Stimulated activated CD8-positive, alpha-beta memory T cell treated with anti-CD3 and anti-CD28 coated beads, Interleukin-7, amount 100 ng/mL, for 1 hour (primary cell): Measurements from ENCODE around the gene ACOX1.
A peak's percentile ranks its signal among the peaks of the same experiment; 100 is the strongest.
"Not testable (repeated sequence)": the region's sequence is repeated elsewhere in the genome, so short reads cannot be mapped to it uniquely, and the experiment has no call there.

Experiments
- DNase-seq, 2 donors: peaks; one replicate each; pipeline ENCODE4 v3.0.0-alpha.2; 2020; ENCODE audit warnings: low read depth in 2 of 2

ACOX1 gene

DNA sequence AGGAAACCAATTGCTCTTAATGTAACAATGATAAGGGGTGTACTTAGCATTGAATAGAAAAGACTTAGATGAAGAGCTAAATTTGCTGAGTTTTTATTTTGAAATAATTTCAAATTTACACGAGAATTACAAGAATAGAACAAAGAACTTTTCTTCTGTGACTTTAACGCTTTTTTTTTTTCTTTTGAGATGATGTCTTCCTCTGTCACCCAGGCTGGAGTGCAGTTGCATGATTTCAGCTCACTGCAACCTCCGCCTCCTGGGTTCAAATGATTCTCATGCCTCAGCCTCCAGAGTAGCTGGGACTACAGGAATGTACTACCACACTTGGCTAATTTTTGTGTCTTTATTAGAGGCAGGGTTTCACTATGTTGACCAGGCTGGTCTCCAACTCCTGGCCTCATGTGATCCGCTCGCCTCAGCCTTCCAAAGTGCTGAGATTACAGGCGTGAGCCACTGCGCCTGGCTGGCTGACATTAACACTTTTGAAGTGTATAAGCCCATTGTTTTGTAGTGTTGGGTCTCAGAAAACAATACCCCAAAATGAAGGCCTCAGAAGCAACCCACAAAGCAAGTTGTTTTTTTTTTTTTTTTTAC, 2.2 kb upstream of the ACOX1 start:
- no peak for DNase-seq

DNA sequence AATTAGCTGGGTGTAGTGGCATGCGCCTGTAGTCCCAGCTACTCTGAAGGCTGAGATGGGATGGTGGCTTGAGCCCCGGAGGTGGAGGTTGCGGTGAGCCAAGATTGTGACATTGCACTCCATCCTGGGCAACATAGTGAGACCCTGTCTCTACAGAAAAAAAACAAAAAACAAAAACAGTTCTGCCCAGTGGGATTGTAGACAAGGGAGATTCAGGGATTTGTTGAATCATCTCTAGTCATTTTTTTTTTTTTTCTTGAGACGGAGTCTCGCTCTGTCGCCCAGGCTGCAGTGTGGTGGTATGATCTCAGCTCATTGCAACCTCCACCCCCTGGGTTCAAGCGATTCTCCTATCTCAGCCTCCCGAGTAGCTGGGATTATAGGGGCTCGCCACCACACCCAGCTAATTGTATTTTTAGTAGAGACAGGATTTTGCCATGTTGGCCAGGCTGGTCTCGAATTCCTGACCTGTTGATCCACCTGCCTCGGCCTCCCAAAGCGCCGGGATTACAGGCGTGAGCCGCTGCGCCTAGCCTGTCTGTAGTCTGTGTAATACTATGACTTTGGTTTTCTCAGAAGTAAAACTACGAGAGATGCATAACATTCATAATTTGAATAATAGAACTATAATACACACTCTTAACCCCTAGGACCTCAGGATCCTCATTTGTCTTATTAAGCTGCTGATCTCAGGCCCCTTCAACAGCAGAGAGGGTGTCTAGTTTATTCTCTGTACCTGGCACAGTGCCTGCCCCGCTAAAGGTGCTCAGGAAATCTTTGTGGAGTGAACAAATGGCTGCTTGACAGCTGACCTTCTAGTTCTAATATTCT, 1.4 kb upstream of the ACOX1 start:
- no peak for DNase-seq

DNA sequence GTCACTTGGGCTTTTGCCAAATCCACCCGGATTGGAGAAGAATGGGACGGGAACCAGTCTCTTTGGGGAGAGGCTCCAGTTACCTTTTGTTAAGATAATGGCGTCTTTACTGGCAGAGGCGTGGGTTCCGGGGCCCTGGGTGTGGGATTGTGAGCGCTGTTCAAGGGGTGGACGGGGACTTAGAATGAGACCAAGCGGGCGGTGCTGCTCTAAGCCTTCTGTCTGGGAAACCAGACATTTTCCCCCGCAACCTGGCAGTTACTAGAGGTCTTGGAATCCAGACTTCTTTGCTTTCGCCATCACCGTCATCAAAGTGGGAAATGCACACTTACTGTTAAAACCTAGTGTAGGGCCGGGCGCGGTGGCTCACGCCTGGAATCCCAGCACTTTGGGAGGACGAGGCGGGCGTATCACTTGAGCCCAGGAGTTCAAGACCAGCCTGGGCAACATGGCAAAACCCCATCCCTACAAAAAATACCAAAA, 780 bp upstream of the ACOX1 start:
- no peak for DNase-seq

DNA sequence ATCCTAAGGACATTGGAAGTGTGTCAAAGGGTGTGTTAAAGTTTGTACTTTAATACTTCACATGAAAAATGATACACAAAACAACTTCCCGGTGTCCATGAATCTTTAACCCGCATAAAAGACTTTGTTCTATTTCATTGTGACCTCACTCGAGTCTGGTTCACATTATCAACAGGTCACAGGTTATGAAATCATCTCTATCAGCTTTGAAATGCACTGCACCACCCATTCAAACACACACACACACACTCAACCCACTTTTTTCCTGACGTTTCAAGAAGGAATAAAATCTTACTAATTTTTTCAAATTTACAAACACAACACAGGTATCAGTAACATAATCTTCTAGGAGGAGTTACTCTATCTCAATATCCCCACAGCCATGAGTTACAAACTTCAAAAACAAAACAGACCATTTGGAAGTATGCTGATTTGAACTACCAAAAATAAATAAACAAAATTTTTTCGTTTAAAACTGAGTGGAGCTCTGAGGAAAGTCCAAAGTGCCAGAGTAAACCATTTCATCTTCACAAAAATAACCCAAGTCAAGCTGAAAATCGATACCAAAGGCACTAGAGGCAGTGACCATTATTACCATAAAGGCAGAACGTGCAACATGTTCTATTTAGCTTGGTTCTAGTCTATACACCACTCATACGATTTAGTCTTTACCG, 2.7 kb downstream of the ACOX1 start:
- no peak for DNase-seq

DNA sequence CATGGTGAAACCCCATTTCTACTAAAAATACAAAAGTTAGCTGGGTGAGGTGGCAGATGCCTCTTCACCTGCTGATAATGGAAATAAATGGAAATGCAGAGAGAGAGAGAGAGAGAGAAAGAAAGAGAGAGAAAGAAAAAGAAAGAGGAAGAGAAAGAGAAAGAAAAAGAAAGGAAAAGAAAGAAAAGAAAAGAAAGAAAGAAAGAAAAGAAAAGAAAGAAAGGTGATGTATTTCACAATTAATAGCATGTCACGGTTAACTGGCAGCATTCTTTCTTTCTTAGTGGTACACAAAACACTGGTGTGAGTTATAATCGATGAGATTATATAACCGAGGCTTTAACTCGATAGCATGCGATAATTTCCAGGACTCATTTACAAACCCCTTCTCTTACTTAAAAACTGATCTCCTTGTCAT, 3.2 kb downstream of the ACOX1 start:
- DNase-seq, result no peak

DNA sequence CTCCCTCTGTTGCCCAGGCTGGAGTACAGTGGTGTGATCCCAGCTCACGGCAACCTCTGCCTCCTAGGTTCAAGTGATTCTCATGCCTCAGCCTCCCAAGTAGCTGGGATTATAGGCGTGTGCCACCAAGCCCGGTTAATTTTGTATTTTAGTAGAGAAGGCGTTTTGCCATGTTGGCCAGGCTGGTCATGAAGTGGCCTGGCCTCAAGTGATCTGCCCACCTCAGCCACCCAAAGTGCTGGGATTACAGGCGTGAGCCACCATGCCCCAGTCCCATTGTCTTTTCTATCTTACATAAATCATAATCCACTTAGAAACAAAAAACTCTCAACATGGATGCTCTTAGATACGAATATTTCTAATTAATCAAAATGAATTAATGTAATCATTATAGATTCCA, 3.8 kb downstream of the ACOX1 start:
- DNase-seq, result not testable (repeated sequence)

DNA sequence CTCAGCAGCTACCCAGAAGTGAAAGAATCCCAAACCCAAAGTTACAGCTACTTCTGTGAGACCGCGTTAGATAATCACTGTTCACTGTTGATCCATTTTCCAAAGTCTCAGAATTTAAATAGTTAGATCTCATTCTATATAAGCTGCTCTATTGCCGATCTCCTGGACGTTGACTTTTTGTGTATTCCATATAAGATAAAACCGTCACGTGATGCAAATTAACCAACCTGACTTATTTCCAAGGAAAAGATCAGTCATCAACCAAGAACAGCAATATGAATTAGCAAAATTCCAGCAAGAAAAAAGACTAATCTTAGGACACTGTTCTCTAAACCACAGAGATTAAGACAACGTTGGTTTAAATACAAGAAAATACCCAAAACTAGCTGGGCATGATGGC, 8.3 kb downstream of the ACOX1 start:
- DNase-seq, result no peak

DNA sequence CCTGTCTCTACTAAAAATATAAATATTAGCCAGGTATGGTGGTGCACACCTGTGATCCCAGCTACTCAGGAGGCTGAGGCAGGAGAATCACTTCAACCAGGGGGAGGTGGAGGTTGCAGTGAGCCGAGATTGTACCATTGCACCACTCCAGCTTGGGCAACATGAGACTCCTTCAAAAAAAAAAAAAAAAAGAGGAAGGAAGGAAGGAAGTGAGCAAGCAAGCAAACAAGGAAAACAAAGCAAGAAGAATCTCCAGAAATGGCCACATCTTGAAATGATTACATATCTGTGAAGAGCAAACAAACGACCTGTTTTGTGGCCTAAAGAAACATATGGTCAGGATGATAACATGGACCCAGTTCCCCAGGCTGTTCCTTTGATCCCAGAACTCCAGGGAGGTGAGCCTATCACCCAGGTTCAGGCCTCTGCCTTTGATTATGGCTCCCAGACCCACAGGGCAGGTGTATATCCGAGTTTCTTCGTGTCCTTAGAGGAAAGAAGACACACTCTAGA, 8.9 kb downstream of the ACOX1 start:
- no peak for DNase-seq

DNA sequence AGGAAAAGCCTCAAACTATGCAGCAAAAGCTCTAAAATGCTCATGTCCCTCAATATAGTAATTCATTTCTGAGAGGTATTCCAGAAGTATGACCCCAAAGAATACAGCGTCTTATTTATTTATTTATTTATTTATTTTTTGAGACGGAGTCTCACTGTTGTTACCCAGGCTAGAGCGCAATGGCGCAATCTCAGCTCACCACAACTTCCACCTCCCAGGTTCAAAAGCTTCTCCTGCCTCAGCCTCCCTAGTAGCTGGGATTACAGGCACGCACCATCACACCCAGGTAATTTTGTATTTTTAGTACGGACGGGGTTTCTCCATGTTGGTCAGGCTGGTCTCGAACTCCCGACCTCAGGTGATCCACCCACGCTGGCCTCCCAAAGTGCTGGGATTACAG, 9.9 kb downstream of the ACOX1 start:
- not testable (repeated sequence) for DNase-seq

DNA sequence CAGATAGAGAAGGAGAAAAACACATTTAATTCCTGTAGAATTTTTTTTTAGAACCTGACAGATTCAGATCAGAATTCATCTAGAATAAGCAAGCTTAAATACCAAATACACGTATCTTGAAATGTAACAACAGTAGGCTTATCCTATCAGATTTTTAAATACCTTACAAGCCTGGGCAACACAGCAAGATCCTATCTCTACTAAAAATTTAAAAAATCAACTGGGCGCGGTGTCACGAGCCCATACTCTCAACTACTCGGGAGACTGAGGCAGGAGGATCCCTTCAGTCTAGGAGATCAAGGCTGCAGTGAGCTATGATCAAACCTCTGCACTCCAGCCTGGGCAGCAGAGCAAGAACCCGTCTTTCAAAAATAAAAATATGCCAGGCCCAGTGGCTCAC, 13.5 kb downstream of the ACOX1 start:
- DNase-seq, result no peak

DNA sequence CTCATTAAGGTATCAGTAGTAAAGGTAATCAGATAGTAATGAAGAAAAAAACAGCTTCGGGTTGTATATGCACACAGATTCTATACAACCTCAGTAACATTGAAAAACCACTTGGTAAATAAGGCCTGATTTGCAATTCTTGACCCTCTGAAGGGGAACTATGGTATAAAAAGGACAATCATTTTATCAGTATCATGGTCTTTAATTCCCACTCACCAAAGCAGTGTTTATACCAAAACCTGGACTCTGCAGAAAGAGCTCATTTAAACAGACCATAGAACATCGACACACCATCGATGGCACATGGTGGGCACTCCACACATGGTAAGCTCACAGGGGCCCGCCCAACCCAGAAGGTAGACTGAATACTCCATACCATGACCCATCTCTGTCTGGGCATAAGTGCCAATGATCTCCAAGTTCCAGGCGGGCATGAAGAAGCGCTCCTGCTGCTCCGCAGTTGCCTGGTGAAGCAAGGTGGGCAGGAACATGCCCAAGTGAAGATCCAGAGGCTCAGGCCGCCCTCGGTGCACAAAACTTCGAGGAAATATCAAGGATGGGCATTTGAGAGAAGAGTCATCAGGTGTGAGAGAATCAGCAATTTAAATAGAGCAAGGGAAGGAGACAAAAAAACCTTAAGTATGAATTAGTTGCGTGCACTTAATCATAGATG, 19.0 kb downstream of the ACOX1 start:
- DNase-seq, result no peak

DNA sequence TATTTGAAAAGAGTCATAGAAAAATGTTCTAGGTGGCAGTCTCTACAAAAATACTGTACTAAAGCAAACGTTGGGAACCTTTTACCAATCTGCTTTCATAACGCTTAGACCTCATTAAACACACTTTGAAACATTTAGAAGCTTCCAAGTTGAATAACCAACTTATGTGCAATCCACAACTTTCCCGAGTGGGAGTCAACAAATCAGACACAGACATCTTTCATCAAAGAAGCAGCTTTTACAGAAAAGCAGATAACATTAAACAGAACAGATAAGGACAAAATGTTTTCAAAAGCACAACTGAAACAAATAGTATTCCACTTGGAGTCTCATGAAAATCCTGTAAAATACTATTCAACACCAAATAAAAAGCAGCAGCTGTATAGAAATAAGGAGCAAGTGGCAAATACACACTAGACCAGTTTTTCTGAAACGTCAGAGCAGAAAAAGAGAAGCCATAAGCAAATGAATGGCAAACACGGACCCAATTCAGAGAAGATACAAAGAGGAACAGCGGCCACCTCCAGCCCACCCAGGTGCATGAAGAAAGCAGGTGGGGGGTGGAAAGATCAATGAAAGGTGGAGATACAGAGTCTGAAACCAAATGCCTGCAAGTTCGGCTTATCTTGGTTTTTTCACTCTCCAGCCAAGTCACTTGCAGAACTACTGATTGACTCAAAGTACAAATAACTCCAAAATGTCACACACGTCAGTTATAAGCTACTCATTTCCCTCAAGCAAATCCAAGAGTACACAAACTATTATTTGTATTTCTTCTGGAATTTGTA, 19.7 kb downstream of the ACOX1 start:
- no peak for DNase-seq

DNA sequence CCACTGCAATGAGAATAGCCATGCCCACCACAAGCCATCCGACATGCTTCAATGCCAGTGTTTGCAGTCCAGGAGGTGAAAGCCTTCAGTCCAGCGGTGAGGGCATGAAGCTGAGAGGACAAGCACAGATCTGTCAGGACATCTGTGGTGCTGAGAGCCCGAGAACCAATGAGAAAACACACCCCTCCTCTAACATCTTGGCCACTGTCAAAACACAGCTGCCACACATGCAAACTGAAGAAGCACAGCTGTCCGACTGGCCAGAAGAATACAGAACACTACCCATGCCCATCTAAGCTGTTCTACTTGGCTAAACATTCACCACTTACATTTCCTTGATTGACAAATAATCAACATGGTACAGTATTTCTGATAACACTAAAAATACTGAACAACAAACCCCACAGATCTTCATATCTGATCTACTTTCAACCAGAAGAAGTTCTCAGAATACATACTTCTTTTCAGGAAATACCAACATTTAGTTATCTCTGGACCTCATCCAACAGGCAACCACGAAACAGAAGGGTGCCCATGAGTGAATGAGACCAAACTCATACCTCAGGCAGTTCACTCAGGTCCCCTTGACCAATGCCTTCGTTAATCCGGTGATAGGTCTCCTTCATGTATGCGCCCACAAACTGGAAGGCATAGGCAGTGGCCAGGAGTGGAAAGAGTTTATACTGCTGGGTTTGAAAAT, 28.0 kb downstream of the ACOX1 start:
- no peak for DNase-seq

DNA sequence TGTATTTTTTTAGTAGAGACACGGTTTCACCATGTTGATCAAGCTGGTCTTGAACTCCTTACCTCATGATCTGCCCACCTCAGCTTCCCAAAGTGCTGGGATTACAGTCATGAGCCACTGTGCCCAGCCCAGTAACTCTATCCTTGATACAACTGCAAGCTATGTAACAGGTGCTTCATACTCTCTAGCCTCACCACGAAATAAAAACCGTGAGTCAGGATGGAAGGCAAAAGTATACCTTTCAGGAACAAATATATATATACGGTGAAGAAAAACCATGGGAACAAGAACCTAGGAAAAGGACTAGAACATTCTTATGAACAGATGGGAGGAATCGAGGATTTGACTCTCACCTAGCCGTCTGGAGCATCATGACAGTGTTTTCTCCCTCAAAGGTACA, 28.5 kb downstream of the ACOX1 start:
- no peak for DNase-seq

DNA sequence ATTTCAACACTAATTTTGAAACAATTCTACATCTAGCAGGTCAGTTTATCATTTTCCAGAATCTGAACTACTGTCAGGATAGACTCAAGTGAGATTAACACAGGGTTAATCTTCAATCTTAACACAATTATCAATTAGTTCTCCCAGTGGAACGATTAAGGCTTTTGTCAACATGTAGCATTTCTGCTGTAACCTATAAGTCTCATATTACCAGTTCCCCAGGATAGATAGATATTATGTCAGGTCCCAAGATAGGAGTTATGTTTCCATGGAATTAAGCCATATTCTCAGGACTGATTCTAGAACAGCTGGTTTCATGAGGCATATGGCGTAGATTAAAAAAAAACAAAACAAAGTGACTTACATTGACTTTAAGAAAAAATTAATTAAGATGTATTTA, 33.8 kb downstream of the ACOX1 start:
- DNase-seq, result no peak

DNA sequence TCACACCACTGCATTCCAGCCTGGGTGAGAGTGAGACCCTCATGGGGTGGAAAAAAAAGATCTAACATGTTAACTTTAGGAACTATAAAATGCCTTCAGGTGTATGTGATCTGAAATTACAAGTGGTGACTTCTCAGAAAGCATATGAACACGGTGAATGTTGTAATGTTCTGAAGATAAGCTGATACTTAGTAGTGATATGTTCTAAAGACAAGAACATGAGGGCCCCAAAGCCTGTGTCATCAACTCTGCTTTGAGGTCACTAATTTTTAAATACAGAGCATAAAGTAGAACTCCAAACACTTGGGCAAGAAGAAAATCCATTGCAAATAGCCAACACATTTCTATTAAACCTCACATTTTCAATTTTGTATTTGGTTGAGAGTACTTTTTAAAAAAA, 35.5 kb downstream of the ACOX1 start:
- DNase-seq, result no peak

DNA sequence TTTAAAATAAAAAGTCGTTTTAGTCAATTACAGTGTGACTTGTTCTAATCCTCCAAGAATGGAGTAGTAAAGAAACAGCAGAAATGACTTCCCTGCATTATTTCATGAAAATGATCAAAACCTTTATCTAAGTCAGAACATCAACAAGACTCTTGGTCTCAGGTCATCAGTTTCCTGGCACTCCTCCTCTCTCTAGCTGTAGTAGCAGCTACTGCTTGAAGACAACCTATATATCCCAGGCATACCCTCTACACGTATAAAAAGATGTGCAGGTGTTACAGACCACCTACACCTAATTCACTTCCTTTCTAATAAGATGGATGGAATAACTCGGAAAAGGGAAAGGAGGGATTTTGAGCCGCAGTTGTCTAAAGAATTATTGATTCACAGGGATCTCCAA, 36.5 kb downstream of the ACOX1 start:
- DNase-seq, result no peak

DNA sequence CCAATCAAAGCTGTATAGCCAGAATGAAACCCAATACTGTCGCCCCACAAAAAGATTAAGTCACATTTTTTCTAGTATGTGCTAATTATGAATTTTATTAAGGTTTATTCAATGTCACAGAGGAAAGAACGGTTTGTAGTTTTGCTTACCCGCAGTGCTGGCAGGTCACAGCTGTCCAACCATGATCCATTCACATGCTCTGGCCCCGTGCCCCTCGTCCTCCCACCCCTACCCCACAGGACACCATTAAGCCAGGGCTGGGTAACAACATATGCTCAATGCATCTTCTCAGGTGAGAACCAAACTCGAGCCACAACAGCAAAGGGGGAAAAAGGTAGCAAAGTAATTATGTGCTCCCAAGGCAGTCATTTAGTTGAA, 37.5 kb downstream of the ACOX1 start:
- no peak for DNase-seq

DNA sequence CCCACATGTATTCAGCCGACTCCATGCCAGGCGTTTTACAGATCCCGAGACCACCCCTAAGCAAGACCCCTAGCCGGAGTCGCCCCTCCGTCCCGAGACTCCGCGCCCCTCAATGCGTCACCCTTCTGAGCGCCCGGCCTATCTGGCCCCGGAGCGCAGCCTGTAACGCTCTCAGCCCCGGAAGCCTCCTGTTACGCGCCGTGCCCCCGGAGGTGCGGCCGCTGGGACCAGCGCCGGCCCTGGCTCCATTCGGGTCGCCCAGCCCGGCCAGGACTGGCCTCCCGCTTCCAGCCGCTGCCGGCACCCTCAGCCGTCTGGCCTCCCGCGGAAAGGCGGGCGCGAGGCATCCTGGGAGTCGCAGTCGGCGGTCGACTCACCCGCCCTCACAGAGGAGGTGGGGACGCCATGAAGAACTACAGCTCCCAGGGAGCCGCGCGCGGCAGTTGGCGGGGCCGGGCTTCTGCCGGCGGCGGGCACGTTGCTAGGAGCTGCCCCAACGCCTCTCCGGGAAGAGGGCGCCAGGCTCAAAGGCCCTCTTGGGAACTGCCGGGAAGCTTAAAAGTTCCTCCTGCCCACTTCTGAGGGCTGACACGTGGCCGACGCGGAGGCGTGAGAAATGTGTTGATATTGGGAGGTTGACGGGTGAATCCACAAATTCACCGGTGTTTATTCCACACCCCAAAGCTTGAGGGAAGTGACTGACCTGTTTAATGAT, 38.1 kb downstream of the ACOX1 start, which contains the start of gene FBF1:
TSS of gene FBF1 (minus strand) at position 316 of the 715 bp plus-strand sequence. CDS start 2,893 bp downstream, outside the sequence.
- peak; percentile 73 to 75 for DNase-seq

DNA sequence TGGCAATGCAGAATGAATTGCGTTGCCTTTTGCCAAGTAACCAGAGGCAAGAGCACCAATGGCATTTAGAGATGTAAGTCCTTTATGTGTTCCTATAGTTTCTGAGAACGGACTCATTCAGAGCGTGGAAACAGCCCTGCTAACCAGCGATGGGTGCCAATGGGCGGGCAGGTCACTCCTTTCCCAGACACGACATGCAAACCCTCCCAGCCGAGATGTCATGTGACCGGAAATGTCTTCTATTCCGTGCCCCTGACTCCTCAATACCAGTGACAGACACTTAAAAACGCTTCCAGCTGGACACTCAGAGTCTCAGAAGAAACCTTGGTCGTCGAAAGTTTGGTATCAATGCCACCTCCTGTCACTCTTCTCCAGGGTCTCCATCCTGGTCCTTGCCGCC, 41.3 kb downstream of the ACOX1 start:
- DNase-seq, result no peak
